HG03135 (cell line): ENCODE measurements around the gene RMDN3.

Experiments used
- ATAC-seq: cut with Tn5 transposase; IDR thresholded peaks from one replicate; pipeline ENCODE4 v1.9.1; 2021; ENCODE audit warnings: mild to moderate bottlenecking, moderate library complexity; ENCODE audit not compliant: unreplicated experiment

RMDN3 gene

DNA sequence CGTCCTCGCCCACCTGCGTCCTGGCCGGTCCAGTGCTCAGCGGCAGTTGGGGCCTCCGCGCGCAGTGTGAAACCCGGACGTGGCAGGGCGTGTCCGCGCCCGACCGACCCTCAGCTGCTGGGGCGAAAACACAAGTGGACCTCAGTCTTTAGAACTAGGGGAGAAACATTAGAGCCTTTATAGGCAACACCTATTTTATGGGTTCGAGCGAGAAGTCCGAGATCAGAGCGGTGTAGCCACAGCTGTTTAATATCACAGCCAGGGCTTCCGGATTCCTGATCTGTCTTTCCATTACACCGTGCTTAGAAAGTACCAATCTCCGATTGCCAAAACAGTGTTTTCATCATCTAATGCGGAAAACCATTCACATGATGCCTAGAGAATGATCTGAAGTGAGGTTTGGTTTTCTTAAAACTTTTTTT, 59.6 kb downstream of the RMDN3 start:
- ATAC-seq: peak; percentile 37

DNA sequence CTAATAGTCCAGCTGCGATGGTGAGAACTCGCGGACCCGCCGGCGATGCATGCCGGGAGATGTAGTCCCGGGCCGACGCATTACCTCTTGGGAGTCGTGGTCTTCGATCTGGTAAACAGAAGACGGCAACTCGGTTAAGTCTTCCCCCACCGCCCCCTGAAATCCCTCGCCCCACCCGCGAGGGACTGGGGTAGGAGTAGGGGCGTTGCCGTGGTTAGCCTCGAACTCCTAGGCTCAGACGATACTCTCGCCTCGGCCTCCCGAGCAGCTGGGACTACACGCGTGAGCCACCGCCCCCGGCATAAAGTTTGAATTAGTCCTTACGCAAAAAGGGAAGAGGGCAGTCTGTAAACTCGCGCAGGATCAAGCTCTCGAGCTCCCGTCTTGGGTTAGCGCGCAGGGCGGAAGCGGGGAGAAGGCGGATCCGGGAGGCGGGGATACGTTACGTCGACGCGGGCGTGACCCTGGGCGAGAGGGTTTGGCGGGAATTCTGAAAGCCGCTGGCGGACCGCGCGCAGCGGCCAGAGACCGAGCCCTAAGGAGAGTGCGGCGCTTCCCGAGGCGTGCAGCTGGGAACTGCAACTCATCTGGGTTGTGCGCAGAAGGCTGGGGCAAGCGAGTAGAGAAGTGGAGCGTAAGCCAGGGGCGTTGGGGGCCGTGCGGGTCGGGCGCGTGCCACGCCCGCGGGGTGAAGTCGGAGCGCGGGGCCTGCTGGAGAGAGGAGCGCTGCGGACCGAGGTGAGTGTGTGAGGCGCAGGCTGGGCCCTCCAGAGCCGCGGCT, 60.2 kb downstream of the RMDN3 start, which contains the start of gene RAD51:
RAD51 (plus strand) TSS at position 487 of the 781 bp plus-strand sequence. CDS start 3,585 bp downstream, outside the sequence.
- peak; percentile 88 for ATAC-seq

DNA sequence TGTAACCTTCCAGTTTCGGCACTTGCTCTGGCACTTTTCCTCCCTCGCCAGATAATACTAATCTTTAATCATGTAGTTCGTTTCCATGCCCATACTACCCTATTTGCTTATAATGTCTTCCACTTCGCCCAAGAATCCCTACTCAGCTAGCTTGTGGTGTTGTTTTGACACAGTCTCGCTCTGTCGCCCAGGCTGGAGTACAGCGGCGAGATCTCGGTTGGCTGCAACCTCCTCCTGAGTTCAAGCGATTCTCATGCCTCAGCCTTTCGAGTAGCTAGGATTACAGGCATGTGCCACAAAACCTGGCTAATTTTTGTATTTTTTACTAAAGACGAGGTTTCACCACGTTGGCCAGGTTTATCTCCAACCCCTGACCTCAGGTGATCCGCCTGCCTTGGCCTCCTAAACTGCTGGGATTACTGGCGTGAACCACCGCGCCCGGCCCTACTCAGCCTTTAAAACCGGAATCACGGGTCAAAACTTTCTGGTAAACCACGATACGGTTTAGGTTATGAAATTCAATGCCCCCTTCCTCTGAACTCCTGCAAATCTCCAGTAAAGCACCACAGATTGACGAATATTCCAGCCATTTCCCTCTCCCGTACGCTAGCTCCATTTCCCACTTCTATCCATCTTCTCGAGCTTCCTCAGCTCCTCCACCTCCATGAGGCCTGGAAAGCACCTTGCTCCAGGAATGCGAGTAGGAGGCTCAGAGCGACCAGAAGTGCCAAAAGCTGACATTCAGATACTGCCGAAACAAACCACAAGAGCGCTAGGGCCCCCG, 61.0 kb downstream of the RMDN3 start:
- peak; percentile 6 for ATAC-seq

DNA sequence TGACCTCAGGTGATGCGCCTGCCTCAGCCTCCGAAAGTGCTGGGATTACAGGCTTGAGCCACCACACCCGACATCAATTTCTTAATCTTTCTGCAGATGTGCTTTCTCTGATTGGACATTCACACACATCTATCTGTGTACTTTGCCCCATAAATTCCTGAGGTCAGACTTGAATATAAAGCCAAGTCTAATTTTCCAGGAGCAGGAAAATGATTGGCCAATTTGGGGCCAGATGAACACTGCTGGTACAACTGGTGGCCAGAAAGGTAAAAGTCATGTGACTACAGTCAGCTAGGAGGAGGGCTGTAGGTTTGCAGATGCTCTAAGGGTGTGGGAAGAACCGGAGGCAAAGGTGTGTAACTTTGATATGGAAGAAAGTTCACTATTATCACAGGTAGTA, 63.3 kb downstream of the RMDN3 start:
- no peak for ATAC-seq

DNA sequence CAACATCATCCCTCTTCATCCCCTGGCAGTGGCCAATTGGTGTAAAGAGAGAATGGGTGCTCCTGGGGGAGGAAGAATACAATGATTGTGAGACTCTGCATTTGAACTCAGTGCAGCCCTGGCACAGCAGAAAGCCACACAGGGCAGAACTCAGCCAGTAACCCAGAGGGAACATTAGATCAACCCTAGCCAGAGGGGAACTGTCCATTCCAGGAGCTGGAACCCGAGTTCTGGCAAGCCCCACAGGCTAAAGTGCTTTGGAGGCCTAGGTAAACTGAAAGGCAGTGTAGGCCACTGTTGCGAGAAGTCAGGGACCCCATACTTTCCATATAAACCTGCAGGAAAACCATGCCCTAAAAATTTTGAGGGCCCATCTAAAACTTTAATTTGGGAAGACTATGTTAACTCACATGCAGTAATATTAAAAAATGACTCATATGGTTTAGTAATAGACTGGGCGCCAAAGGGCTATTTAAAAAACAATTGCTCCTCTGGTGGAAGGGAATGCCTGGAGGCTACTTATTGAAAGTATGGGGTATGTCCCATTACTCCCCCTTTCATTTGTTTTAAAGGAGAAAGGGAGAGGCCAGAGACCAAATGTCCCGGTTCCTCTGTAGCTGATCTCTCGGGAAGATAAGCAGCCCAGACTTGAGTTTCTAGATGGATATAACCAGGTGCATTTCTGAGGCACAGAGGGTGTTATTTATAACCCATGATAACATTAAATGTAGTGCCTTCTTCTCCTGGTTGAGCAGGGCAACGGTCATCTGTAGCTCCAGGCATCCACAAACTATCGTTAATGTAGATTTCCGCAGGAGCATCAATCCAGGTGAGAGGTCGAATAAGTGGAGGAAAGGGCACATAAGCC, 65.9 kb downstream of the RMDN3 start:
- ATAC-seq: no peak
